HL-60 (cell line): ENCODE measurements around the gene MMRN2.

Experiments
- CTCF ChIP-seq: IDR thresholded peaks from one replicate; pipeline ENCODE4 v1.5.1; 2011; ENCODE audit warnings: low read length, control low read depth, inconsistent platforms; ENCODE audit not compliant: insufficient read depth
- GABPA ChIP-seq: IDR thresholded peaks from 2 replicates; pipeline ENCODE4 v1.6.1; 2012; ENCODE audit warnings: low read depth
- POLR2AphosphoS5 ChIP-seq: IDR thresholded peaks from 2 replicates; pipeline ENCODE4 v1.6.1; 2012; ENCODE audit warnings: low read depth
- REST ChIP-seq: IDR thresholded peaks from 2 replicates; pipeline ENCODE4 v1.6.1; 2012; ENCODE audit warnings: low read depth; ENCODE audit not compliant: insufficient replicate concordance
- SPI1 ChIP-seq: IDR thresholded peaks from 2 replicates; pipeline ENCODE4 v1.6.1; 2012; ENCODE audit warnings: low read depth, mild to moderate bottlenecking, borderline replicate concordance

GRCh38 chr10:86963341-86963919 lies 6.0 kb upstream of the MMRN2 start:
- TF ChIP-seq CTCF (no peak), POLR2AphosphoS5 (no peak), SPI1 (no peak), REST (no peak), GABPA (no peak)
